ENCODE measurements around the gene VTI1A. TPM values are rescaled to one million over a fixed set of nuclear protein-coding genes. Genes with fewer than 3 reads are reported as not detected.

Gene VTI1A
- total and polyA plus RNA-seq, 2 of the 8 experiments (the other 6 are each of a cell fraction or from before 2014, with no cell fraction given) = 6.0 to 20.0 TPM

DNA sequence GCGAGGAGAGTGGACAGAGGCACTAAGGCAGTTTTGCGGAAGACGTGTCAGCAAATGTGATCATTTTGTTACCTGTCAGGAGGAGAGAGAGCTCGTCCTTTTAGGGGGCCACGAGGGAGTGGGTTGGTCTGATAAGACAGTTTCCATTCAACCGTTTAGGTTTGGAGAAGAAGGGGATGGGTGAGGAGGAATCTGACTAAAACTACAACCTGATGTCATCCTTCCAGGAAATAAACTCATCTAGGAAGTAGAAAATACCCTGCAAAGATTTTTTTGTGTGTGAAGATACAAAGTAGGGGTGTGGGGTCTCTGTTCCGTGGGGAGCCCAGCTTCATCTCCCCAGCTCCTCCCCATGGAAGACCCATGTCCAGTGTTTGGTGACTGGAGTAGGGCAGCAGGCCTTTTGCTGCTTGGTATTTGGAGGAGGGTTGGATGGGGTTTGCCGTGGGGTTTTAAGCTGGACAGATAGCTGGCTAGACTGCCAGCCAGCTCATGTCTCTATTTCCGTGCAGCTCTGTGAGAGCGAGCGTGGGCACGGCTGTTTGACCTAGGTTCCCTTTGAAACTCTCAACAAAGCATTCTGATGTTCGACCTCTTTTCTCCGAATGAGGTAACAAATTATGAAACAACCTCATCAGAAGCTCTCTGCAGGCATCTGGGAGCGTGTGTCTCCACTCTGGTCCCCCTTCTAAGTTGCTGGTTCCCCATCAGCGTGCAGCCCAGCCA, 367.0 kb downstream of the VTI1A start (continued):
- TF ChIP-seq, protein P1, sequence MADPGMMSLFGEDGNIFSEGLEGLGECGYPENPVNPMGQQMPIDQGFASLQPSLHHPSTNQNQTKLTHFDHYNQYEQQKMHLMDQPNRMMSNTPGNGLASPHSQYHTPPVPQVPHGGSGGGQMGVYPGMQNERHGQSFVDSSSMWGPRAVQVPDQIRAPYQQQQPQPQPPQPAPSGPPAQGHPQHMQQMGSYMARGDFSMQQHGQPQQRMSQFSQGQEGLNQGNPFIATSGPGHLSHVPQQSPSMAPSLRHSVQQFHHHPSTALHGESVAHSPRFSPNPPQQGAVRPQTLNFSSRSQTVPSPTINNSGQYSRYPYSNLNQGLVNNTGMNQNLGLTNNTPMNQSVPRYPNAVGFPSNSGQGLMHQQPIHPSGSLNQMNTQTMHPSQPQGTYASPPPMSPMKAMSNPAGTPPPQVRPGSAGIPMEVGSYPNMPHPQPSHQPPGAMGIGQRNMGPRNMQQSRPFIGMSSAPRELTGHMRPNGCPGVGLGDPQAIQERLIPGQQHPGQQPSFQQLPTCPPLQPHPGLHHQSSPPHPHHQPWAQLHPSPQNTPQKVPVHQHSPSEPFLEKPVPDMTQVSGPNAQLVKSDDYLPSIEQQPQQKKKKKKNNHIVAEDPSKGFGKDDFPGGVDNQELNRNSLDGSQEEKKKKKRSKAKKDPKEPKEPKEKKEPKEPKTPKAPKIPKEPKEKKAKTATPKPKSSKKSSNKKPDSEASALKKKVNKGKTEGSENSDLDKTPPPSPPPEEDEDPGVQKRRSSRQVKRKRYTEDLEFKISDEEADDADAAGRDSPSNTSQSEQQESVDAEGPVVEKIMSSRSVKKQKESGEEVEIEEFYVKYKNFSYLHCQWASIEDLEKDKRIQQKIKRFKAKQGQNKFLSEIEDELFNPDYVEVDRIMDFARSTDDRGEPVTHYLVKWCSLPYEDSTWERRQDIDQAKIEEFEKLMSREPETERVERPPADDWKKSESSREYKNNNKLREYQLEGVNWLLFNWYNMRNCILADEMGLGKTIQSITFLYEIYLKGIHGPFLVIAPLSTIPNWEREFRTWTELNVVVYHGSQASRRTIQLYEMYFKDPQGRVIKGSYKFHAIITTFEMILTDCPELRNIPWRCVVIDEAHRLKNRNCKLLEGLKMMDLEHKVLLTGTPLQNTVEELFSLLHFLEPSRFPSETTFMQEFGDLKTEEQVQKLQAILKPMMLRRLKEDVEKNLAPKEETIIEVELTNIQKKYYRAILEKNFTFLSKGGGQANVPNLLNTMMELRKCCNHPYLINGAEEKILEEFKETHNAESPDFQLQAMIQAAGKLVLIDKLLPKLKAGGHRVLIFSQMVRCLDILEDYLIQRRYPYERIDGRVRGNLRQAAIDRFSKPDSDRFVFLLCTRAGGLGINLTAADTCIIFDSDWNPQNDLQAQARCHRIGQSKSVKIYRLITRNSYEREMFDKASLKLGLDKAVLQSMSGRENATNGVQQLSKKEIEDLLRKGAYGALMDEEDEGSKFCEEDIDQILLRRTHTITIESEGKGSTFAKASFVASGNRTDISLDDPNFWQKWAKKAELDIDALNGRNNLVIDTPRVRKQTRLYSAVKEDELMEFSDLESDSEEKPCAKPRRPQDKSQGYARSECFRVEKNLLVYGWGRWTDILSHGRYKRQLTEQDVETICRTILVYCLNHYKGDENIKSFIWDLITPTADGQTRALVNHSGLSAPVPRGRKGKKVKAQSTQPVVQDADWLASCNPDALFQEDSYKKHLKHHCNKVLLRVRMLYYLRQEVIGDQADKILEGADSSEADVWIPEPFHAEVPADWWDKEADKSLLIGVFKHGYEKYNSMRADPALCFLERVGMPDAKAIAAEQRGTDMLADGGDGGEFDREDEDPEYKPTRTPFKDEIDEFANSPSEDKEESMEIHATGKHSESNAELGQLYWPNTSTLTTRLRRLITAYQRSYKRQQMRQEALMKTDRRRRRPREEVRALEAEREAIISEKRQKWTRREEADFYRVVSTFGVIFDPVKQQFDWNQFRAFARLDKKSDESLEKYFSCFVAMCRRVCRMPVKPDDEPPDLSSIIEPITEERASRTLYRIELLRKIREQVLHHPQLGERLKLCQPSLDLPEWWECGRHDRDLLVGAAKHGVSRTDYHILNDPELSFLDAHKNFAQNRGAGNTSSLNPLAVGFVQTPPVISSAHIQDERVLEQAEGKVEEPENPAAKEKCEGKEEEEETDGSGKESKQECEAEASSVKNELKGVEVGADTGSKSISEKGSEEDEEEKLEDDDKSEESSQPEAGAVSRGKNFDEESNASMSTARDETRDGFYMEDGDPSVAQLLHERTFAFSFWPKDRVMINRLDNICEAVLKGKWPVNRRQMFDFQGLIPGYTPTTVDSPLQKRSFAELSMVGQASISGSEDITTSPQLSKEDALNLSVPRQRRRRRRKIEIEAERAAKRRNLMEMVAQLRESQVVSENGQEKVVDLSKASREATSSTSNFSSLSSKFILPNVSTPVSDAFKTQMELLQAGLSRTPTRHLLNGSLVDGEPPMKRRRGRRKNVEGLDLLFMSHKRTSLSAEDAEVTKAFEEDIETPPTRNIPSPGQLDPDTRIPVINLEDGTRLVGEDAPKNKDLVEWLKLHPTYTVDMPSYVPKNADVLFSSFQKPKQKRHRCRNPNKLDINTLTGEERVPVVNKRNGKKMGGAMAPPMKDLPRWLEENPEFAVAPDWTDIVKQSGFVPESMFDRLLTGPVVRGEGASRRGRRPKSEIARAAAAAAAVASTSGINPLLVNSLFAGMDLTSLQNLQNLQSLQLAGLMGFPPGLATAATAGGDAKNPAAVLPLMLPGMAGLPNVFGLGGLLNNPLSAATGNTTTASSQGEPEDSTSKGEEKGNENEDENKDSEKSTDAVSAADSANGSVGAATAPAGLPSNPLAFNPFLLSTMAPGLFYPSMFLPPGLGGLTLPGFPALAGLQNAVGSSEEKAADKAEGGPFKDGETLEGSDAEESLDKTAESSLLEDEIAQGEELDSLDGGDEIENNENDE (IDR thresholded peaks at IDR 0.05; ENCODE audit: insufficient replicate concordance, low read length) = no peak
- TF ChIP-seq HDAC2 (IDR thresholded peaks at IDR 0.05; ENCODE audit: borderline replicate concordance in 1 of 2, low read depth in 2 of 2, low read length in 2 of 2) (no peak), FOSL1 (IDR thresholded peaks at IDR 0.05; ENCODE audit: insufficient read depth, low read depth, low read length) (no peak), CTBP2 (IDR thresholded peaks at IDR 0.05; ENCODE audit: borderline replicate concordance, insufficient read depth, insufficient read length, low read length) (no peak), HDAC6 (IDR thresholded peaks at IDR 0.05; ENCODE audit: low read depth, low read length) (no peak)
